IMR-90 (cell line): ENCODE results near the gene MAOA. TPM values are rescaled to one million over a fixed set of nuclear protein-coding genes. Genes with fewer than 3 reads are reported as not detected.

Experiments used
- ATAC-seq: fragments of 200-7000 bp; cut with Tn5 transposase; 2 replicates; pipeline ENCODE4 v1.9.1; 2020; ENCODE audit warnings: low read depth, mild to moderate bottlenecking, moderate library complexity
- BruUV-seq: library from RNA; stranded (reverse); fragments of 400-500 nt; replicated peaks from 2 replicates; lab custom pipeline; 2021; lab: Mats Ljungman, UMichigan
- CTCF ChIA-PET: fragments of 300-600 bp; formaldehyde crosslinking; extraction: SDS; loops from one replicate; lab custom pipeline; 2021; ENCODE audit warnings: antibody characterized with exemption; lab: Yijun Ruan, JAX
- POLR2A ChIA-PET: fragments of 300-600 bp; sonication (Branson Sonifier 250); formaldehyde crosslinking; loops from one replicate; lab custom pipeline; 2022; ENCODE audit warnings: antibody characterized with exemption; ENCODE audit not compliant: unreplicated experiment; lab: Charles Lee
- DNase-seq: peaks from one replicate; pipeline ENCODE4 v3.0.0; 2013
- H2AFZ ChIP-seq: replicated peaks from 2 replicates; pipeline ENCODE3; 2013; ENCODE audit warnings: low read length, mild to moderate bottlenecking; ENCODE audit not compliant: poor library complexity
- H2AK5ac ChIP-seq: 2 replicates; pipeline ENCODE4 v1.6.1; 2013; ENCODE audit warnings: low read depth, low read length, inconsistent platforms
- H2AK9ac ChIP-seq: replicated peaks from 2 replicates; pipeline ENCODE3; 2013; ENCODE audit warnings: mild to moderate bottlenecking, low read depth, low read length, moderate library complexity; ENCODE audit not compliant: poor library complexity
- H2BK120ac ChIP-seq: 2 replicates; pipeline ENCODE4 v1.6.1; 2013; ENCODE audit warnings: low read depth, low read length, inconsistent platforms
- H2BK15ac ChIP-seq: 3 replicates; pipeline ENCODE4 v1.6.1; 2013; ENCODE audit warnings: low read depth, low read length, inconsistent platforms
- H2BK20ac ChIP-seq: 2 replicates; pipeline ENCODE4 v1.6.1; 2013; ENCODE audit warnings: low read depth, mild to moderate bottlenecking, inconsistent platforms, low read length, moderate library complexity
- H2BK5ac ChIP-seq: 2 replicates; pipeline ENCODE4 v1.6.1; 2013; ENCODE audit warnings: mild to moderate bottlenecking, low read depth, low read length, inconsistent platforms; ENCODE audit not compliant: poor library complexity, severe bottlenecking
- H3K14ac ChIP-seq: replicated peaks from 2 replicates; pipeline ENCODE4 v1.6.1; 2013; ENCODE audit warnings: low read depth, low read length, inconsistent platforms
- H3K18ac ChIP-seq: 2 replicates; pipeline ENCODE4 v1.6.1; 2013; ENCODE audit warnings: low read depth, low read length, control low read depth
- H3K23ac ChIP-seq: 2 replicates; pipeline ENCODE4 v1.6.1; 2013; ENCODE audit warnings: low read depth, low read length, inconsistent platforms
- H3K27ac ChIP-seq: 2 replicates; pipeline ENCODE4 v1.5.1; 2013; ENCODE audit warnings: mild to moderate bottlenecking, control low read depth, low read length; ENCODE audit not compliant: insufficient read depth
- H3K27me3 ChIP-seq: 2 replicates; pipeline ENCODE4 v1.6.1; 2013; ENCODE audit warnings: low read length; ENCODE audit not compliant: control insufficient read depth, insufficient read depth
- H3K36me3 ChIP-seq: 2 replicates; pipeline ENCODE4 v1.6.1; 2013; ENCODE audit warnings: low read length, mixed read lengths; ENCODE audit not compliant: control insufficient read depth, insufficient read depth
- H3K4ac ChIP-seq: 2 replicates; pipeline ENCODE4 v1.6.1; 2013; ENCODE audit warnings: low read depth, low read length, inconsistent platforms
- H3K4me1 ChIP-seq: 2 replicates; pipeline ENCODE4 v1.6.1; 2013; ENCODE audit warnings: low read length, mixed read lengths; ENCODE audit not compliant: control insufficient read depth, insufficient read depth
- H3K4me2 ChIP-seq: 2 replicates; pipeline ENCODE4 v1.6.1; 2013; ENCODE audit warnings: low read depth, mild to moderate bottlenecking, control low read depth, low read length, moderate library complexity
- H3K4me3 ChIP-seq: 2 replicates; pipeline ENCODE4 v1.5.1; 2013; ENCODE audit warnings: low read depth, mild to moderate bottlenecking, control low read depth, low read length, moderate library complexity; ENCODE audit not compliant: insufficient read depth
- H3K56ac ChIP-seq: 2 replicates; pipeline ENCODE4 v1.6.1; 2013; ENCODE audit warnings: low read length, inconsistent platforms; ENCODE audit not compliant: insufficient read depth; ENCODE audit errors: extremely low read depth
- H3K79me1 ChIP-seq, 2 experiments: 2 replicates each; pipeline ENCODE4 v1.6.1; 2013; ENCODE audit warnings: low read length in 2 of 2, inconsistent platforms in 1 of 2, low read depth in 1 of 2
- H3K9ac ChIP-seq: 2 replicates; pipeline ENCODE4 v1.6.1; 2013; ENCODE audit warnings: low read depth, low read length, control low read depth
- H3K9me1 ChIP-seq: 2 replicates; pipeline ENCODE4 v1.6.1; 2013; ENCODE audit warnings: low read length, inconsistent platforms; ENCODE audit not compliant: insufficient read depth
- H3K9me3 ChIP-seq: 2 replicates; pipeline ENCODE4 v1.6.1; 2013; ENCODE audit warnings: low read length; ENCODE audit not compliant: control insufficient read depth, insufficient read depth
- H4K20me1 ChIP-seq: 2 replicates; pipeline ENCODE4 v1.6.1; 2013; ENCODE audit warnings: low read length, inconsistent platforms; ENCODE audit not compliant: insufficient read depth
- H4K5ac ChIP-seq: 2 replicates; pipeline ENCODE4 v1.6.1; 2013; ENCODE audit warnings: mild to moderate bottlenecking, low read depth, low read length, control low read depth
- H4K8ac ChIP-seq, 2 experiments: 2 replicates each; pipeline ENCODE4 v1.6.1; 2013; ENCODE audit warnings: low read depth in 2 of 2, low read length in 2 of 2, control low read depth in 1 of 2, inconsistent platforms in 1 of 2
- H4K91ac ChIP-seq: 2 replicates; pipeline ENCODE4 v1.6.1; 2013; ENCODE audit warnings: low read depth, low read length, inconsistent platforms; ENCODE audit not compliant: insufficient read depth
- BHLHE40 ChIP-seq: fragments of 150-350 bp; IDR thresholded peaks from 2 replicates; pipeline ENCODE4 v1.6.1; 2016; ENCODE audit warnings: mild to moderate bottlenecking, low read depth, low read length
- CEBPB ChIP-seq: IDR thresholded peaks from 2 replicates; pipeline ENCODE4 v1.6.1; 2012; ENCODE audit warnings: low read depth, low read length, improper control_type of control experiment
- CHD1 ChIP-seq: IDR thresholded peaks from 2 replicates; pipeline ENCODE4 v1.6.1; 2012; ENCODE audit warnings: low read depth, low read length, improper control_type of control experiment
- ELK1 ChIP-seq: fragments of 150-350 bp; IDR thresholded peaks from 2 replicates; pipeline ENCODE4 v1.6.1; 2016; ENCODE audit warnings: low read depth, mild to moderate bottlenecking, low read length, moderate library complexity, borderline replicate concordance
- FOS ChIP-seq: fragments of 150-350 bp; IDR thresholded peaks from 2 replicates; pipeline ENCODE4 v1.6.1; 2016; ENCODE audit warnings: low read depth, low read length
- MAFK ChIP-seq: IDR thresholded peaks from 2 replicates; pipeline ENCODE4 v1.6.1; 2012; ENCODE audit warnings: low read depth, low read length, improper control_type of control experiment
- MAZ ChIP-seq: IDR thresholded peaks from 2 replicates; pipeline ENCODE4 v1.6.1; 2012; ENCODE audit warnings: low read depth, mild to moderate bottlenecking, low read length, improper control_type of control experiment, moderate library complexity, borderline replicate concordance
- MXI1 ChIP-seq: IDR thresholded peaks from 2 replicates; pipeline ENCODE4 v1.6.1; 2012; ENCODE audit warnings: low read depth, mild to moderate bottlenecking, low read length, moderate library complexity, borderline replicate concordance
- NFE2L2 ChIP-seq: fragments of 150-350 bp; IDR thresholded peaks from 2 replicates; pipeline ENCODE4 v1.6.1; 2016; ENCODE audit warnings: low read depth, mild to moderate bottlenecking, low read length
- POLR2A ChIP-seq: IDR thresholded peaks from 2 replicates; pipeline ENCODE4 v1.6.1; 2012; ENCODE audit warnings: mild to moderate bottlenecking, low read depth, low read length
- RAD21 ChIP-seq: IDR thresholded peaks from 2 replicates; pipeline ENCODE4 v1.6.1; 2012; ENCODE audit warnings: low read length, improper control_type of control experiment
- RCOR1 ChIP-seq: IDR thresholded peaks from 2 replicates; pipeline ENCODE4 v1.6.1; 2012; ENCODE audit warnings: mild to moderate bottlenecking, low read length, improper control_type of control experiment; ENCODE audit not compliant: insufficient replicate concordance
- RFX5 ChIP-seq: IDR thresholded peaks from 2 replicates; pipeline ENCODE4 v1.8.0; 2012; ENCODE audit warnings: low read depth, mild to moderate bottlenecking, low read length, moderate library complexity
- SMC3 ChIP-seq: fragments of 150-350 bp; IDR thresholded peaks from 2 replicates; pipeline ENCODE4 v1.6.1; 2016; ENCODE audit warnings: low read depth, mild to moderate bottlenecking, antibody characterized with exemption, low read length, moderate library complexity
- WGBS, 2 experiments: methylation state at CpG; one replicate each; pipeline versions ENCODE4 v1.1.5 to v1.1.7; 2013; ENCODE audit warnings: missing lambda C conversion rate in 2 of 2; ENCODE audit not compliant: insufficient read length in 1 of 2; ENCODE audit errors: extremely low coverage in 2 of 2; 5-methylcytosine and 5-hydroxymethylcytosine counted together
- dilution Hi-C: fragments of 300-500 bp; cut with HindIII; formaldehyde crosslinking; loops from one replicate; pipeline ENCODE4 v1.14.3; 2018; ENCODE audit warnings: low sequenced_read_pairs; ENCODE audit not compliant: unreplicated experiment
- in situ Hi-C: fragments of 300-500 bp; cut with MboI; formaldehyde crosslinking; loops from 3 replicates; pipeline ENCODE4 v1.14.3; 2019; ENCODE audit warnings: low sequenced_read_pairs, inconsistent platforms, mixed read lengths
- intact Hi-C: fragments of 100-400 bp; cut with micrococcal nuclease; formaldehyde crosslinking; loops from 2 replicates; pipeline ENCODE4 v1.10.0; 2022
- polyA plus RNA-seq, 3 experiments: library from polyadenylated mRNA; depleted of rRNA; stranded (reverse); fragments of >200 nt; gene quantifications; 2 replicates each; pipeline ENCODE4 v1.2.3, GENCODE V29; 2012; ENCODE audit warnings: low replicate concordance in 1 of 3
- total RNA-seq: library from RNA; depleted of rRNA; stranded (reverse); fragments of >200 nt; gene quantifications from 2 replicates; pipeline ENCODE4 v1.2.3, GENCODE V29; 2012
- TF ChIP-seq, protein P1 (sequence below): conservative IDR thresholded peaks from 2 replicates; pipeline ENCODE4 v1.5.1; 2012; ENCODE audit warnings: mild to moderate bottlenecking, low read depth, low read length, improper control_type of control experiment
- TF ChIP-seq, protein P2 (sequence below): fragments of 150-350 bp; IDR thresholded peaks from 2 replicates; pipeline ENCODE4 v1.6.1; 2017; ENCODE audit warnings: mild to moderate bottlenecking, antibody characterized with exemption, low read length, low read depth

The MAOA gene
- total and polyA plus RNA-seq, 2 of the 4 experiments (the other 2 are of a cell fraction) = 0.14 to 0.36 TPM

- Histone ChIP-seq H2BK20ac (no peak overlapping the region), H2AK9ac (no peak overlapping the region), H3K79me1 (no peaks in the 10 kb centered on the region), H3K4me1 (no peaks in the 10 kb centered on the region), H3K14ac (no peak overlapping the region), H3K56ac (no peak overlapping the region), H2BK15ac (no peak overlapping the region), H2AFZ (no peak overlapping the region), H3K9ac (no peak overlapping the region), H2BK5ac (no peak overlapping the region), H2AK5ac (no peak overlapping the region), H3K4me3 (no peak overlapping the region), H4K5ac (no peak overlapping the region), H4K20me1 (no peaks in the 10 kb centered on the region), H3K9me1 (no peaks in the 10 kb centered on the region), H4K8ac (no peak overlapping the region), H3K4ac (no peak overlapping the region), H3K27me3 (no peaks in the 10 kb centered on the region), H3K23ac (no peak overlapping the region), H3K9me3 (no peaks in the 10 kb centered on the region), H3K18ac (no peak overlapping the region), H3K27ac (no peak overlapping the region), H3K36me3 (no peaks in the 10 kb centered on the region), H2BK120ac (no peak overlapping the region), H4K91ac (no peak overlapping the region), H3K4me2 (no peak overlapping the region)
- in situ Hi-C loops (no loop called here), dilution Hi-C loops (no loop called here), intact Hi-C loops (no loop called here)
- CTCF ChIA-PET = no interaction called here
- BruUV-seq = no TSS peak
- no peak for TF ChIP-seq MXI1
- no peak for TF ChIP-seq RCOR1
- no peak for TF ChIP-seq CEBPB
- no peak for TF ChIP-seq CHD1
- TF ChIP-seq NFE2L2 = no peak
- TF ChIP-seq BHLHE40 = no peak
- TF ChIP-seq MAFK = no peak
- no peak for TF ChIP-seq RFX5
- no peak for TF ChIP-seq POLR2A
- no peak for TF ChIP-seq MAZ
- TF ChIP-seq SMC3 = no peak
- no peak for TF ChIP-seq FOS
- TF ChIP-seq ELK1 = no peak
- TF ChIP-seq RAD21 = no peak
- TF ChIP-seq, protein P1, sequence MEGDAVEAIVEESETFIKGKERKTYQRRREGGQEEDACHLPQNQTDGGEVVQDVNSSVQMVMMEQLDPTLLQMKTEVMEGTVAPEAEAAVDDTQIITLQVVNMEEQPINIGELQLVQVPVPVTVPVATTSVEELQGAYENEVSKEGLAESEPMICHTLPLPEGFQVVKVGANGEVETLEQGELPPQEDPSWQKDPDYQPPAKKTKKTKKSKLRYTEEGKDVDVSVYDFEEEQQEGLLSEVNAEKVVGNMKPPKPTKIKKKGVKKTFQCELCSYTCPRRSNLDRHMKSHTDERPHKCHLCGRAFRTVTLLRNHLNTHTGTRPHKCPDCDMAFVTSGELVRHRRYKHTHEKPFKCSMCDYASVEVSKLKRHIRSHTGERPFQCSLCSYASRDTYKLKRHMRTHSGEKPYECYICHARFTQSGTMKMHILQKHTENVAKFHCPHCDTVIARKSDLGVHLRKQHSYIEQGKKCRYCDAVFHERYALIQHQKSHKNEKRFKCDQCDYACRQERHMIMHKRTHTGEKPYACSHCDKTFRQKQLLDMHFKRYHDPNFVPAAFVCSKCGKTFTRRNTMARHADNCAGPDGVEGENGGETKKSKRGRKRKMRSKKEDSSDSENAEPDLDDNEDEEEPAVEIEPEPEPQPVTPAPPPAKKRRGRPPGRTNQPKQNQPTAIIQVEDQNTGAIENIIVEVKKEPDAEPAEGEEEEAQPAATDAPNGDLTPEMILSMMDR = no peak
- TF ChIP-seq, protein P2, sequence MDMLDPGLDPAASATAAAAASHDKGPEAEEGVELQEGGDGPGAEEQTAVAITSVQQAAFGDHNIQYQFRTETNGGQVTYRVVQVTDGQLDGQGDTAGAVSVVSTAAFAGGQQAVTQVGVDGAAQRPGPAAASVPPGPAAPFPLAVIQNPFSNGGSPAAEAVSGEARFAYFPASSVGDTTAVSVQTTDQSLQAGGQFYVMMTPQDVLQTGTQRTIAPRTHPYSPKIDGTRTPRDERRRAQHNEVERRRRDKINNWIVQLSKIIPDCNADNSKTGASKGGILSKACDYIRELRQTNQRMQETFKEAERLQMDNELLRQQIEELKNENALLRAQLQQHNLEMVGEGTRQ = no peak
- POLR2A ChIA-PET = no interaction called here
- DNase-seq = no peak
- no peak for ATAC-seq
- no CpG with 5 or more reads among the region's 2 CpGs for WGBS, 2 experiments
Measured at GRCh38 chrX:43677993-43678392, 21.9 kb downstream of the MAOA start.
